GM19025 (cell line): ENCODE data around the gene SLC34A3.
A peak's percentile ranks its signal among the peaks of the same experiment; 100 is the strongest.
"Not testable (repeated sequence)": the region's sequence is repeated elsewhere in the genome, so short reads cannot be mapped to it uniquely, and the experiment has no call there.

Experiments used
- ATAC-seq: cut with Tn5 transposase; IDR thresholded peaks from one replicate; pipeline ENCODE4 v1.9.1; 2021; ENCODE audit warnings: mild to moderate bottlenecking, low read depth, moderate library complexity; ENCODE audit not compliant: unreplicated experiment

The SLC34A3 gene

GRCh38 chr9:137240841-137241489 lies 10.3 kb downstream of the SLC34A3 start, which contains the start of gene TUBB4B:
TSS of gene TUBB4B (plus strand) at chr9:137241287. CDS start at chr9:137241361, 74 bp downstream.
- peak; percentile 61 for ATAC-seq

GRCh38 chr9:137241490-137242268 lies 11.0 kb downstream of the SLC34A3 start:
- ATAC-seq: peak; percentile 4

GRCh38 chr9:137242269-137243203 lies 11.8 kb downstream of the SLC34A3 start:
- no peak for ATAC-seq

GRCh38 chr9:137243266-137243625 lies 12.5 kb downstream of the SLC34A3 start:
- not testable (repeated sequence) for ATAC-seq

- no peak for ATAC-seq
Observed at GRCh38 chr9:137243626-137244485, 13.2 kb downstream of the SLC34A3 start.

GRCh38 chr9:137244486-137245449 lies 14.1 kb downstream of the SLC34A3 start:
- no peak for ATAC-seq

GRCh38 chr9:137245450-137246421 lies 15.0 kb downstream of the SLC34A3 start:
- no peak for ATAC-seq

GRCh38 chr9:137247135-137247915 lies 16.6 kb downstream of the SLC34A3 start:
- no peak for ATAC-seq

GRCh38 chr9:137247916-137248175 lies 17.1 kb downstream of the SLC34A3 start:
- ATAC-seq: no peak

- ATAC-seq: no peak
Observed at GRCh38 chr9:137250329-137251193, 19.9 kb downstream of the SLC34A3 start.

GRCh38 chr9:137251194-137251461 lies 20.4 kb downstream of the SLC34A3 start, which contains the start of gene STPG3:
TSS of gene STPG3 (plus strand) at chr9:137251286. CDS start at chr9:137251287, 1 bp downstream.
- no peak for ATAC-seq

GRCh38 chr9:137251490-137252268 lies 21.0 kb downstream of the SLC34A3 start:
- no peak for ATAC-seq

- no peak for ATAC-seq
Observed at GRCh38 chr9:137252555-137253506, 22.1 kb downstream of the SLC34A3 start.
